CD4-positive, alpha-beta T cell (primary cell): ENCODE data around the gene ZC3H15. TPM values are rescaled to one million over a fixed set of nuclear protein-coding genes. Genes with fewer than 3 reads are reported as not detected.
"Not testable (repeated sequence)": the region's sequence is repeated elsewhere in the genome, so short reads cannot be mapped to it uniquely, and the experiment has no call there.

Experiments
- ATAC-seq: fragments of 200-7000 bp; cut with Tn5 transposase; one replicate; pipeline ENCODE4 v1.10.0; 2022; ENCODE audit warnings: mild to moderate bottlenecking; ENCODE audit not compliant: poor library complexity
- CTCF ChIA-PET: fragments of 350-600 bp; sonication (Branson Sonifier 250); formaldehyde crosslinking; loops from one replicate; lab custom pipeline; 2021; ENCODE audit warnings: antibody characterized with exemption, inconsistent platforms; lab: Charles Lee
- POLR2A ChIA-PET: fragments of 350-600 bp; sonication (Branson Sonifier 250); formaldehyde crosslinking; loops from one replicate; lab custom pipeline; 2021; ENCODE audit warnings: antibody characterized with exemption, inconsistent platforms; lab: Charles Lee
- DNase-seq, 14 experiments: peaks; one replicate each; pipeline ENCODE4 v3.0.0-alpha.2; 2013 to 2020; ENCODE audit warnings: mixed read lengths in 2 of 14
- H3K27ac ChIP-seq, 2 donors: one replicate each; pipeline versions ENCODE4 v1.5.1 to v1.7.0; 2013; ENCODE audit warnings: low read length in 2 of 2, low read depth in 1 of 2, mild to moderate bottlenecking in 1 of 2
- H3K27me3 ChIP-seq, 2 experiments: 1 replicate in 1 of 2; 2 replicates in 1 of 2; pipeline versions ENCODE4 v1.6.1 to v1.7.0; 2013; ENCODE audit warnings: low read length in 2 of 2, control low read depth in 1 of 2, mild to moderate bottlenecking in 1 of 2, moderate library complexity in 1 of 2; ENCODE audit not compliant: insufficient read depth in 2 of 2, control insufficient read depth in 1 of 2
- H3K36me3 ChIP-seq: one replicate; pipeline ENCODE4 v1.6.1; 2013; ENCODE audit warnings: low read length, control low read depth; ENCODE audit not compliant: insufficient read depth
- H3K4me1 ChIP-seq: one replicate; pipeline ENCODE4 v1.6.1; 2013; ENCODE audit warnings: low read length, control low read depth; ENCODE audit not compliant: insufficient read depth
- H3K4me3 ChIP-seq: one replicate; pipeline ENCODE4 v1.5.1; 2013; ENCODE audit warnings: mild to moderate bottlenecking, low read length, moderate library complexity
- H3K9me3 ChIP-seq, 2 experiments: 1 replicate in 1 of 2; 2 replicates in 1 of 2; pipeline versions ENCODE4 v1.6.1 to v1.7.0; 2013; ENCODE audit warnings: low read length in 2 of 2, mild to moderate bottlenecking in 2 of 2, control low read depth in 1 of 2, moderate library complexity in 1 of 2; ENCODE audit not compliant: control insufficient read depth in 1 of 2, insufficient read depth in 1 of 2
- H3K27ac Mint-ChIP-seq: one replicate; pipeline ENCODE4 v1.8.0; 2020; ENCODE audit warnings: mixed read lengths
- H3K27me3 Mint-ChIP-seq: one replicate; pipeline ENCODE4 v1.8.0; 2021; ENCODE audit warnings: mixed read lengths
- H3K36me3 Mint-ChIP-seq: one replicate; pipeline ENCODE4 v1.8.0; 2021; ENCODE audit warnings: low read depth, mixed read lengths
- H3K4me1 Mint-ChIP-seq: one replicate; pipeline ENCODE4 v1.8.0; 2021; ENCODE audit warnings: low read depth, mixed read lengths
- H3K4me3 Mint-ChIP-seq: one replicate; pipeline ENCODE4 v1.8.0; 2020; ENCODE audit warnings: mild to moderate bottlenecking, mixed read lengths
- H3K9me3 Mint-ChIP-seq: one replicate; pipeline ENCODE4 v1.8.0; 2020; ENCODE audit warnings: mixed read lengths
- intact Hi-C, 2 experiments: fragments of 100-400 bp; cut with DNase I in 1 of 2; cut with micrococcal nuclease in 1 of 2; formaldehyde crosslinking; loops; one replicate each; pipeline versions ENCODE4 v1.15.1 to v1.9.0; 2023 to 2025; cut with DNase I, micrococcal nuclease
- polyA plus RNA-seq, 2 donors: library from polyadenylated mRNA; unstranded; fragments of 120-200 nt; gene quantifications; one replicate each; pipeline ENCODE4 v1.2.1, GENCODE V29; 2013
- total RNA-seq, 174 experiments: library from RNA in 2 of 174; stranded (reverse) in 2 of 174; gene quantifications; one replicate each; pipeline ENCODE4 v1.2.3 and lab custom pipeline; 2021 to 2026
- TF ChIP-seq, protein P1 (sequence below): fragments of 200-600 bp; IDR thresholded peaks from one replicate; pipeline ENCODE4 v1.8.0; 2022; ENCODE audit warnings: antibody characterized with exemption, mild to moderate bottlenecking

The ZC3H15 gene
- 100 to 1,000 TPM; 124 to 140 TPM for total RNA-seq
- 64.0 TPM for polyA plus RNA-seq (2013, experiment 1 of 2)
- 70.6 TPM for polyA plus RNA-seq (2013, experiment 2 of 2)
- 76.0 to 234 (median 131) reads per million in 172 experiments for total RNA-seq (lab: John Stamatoyannopoulos, UW)

DNA sequence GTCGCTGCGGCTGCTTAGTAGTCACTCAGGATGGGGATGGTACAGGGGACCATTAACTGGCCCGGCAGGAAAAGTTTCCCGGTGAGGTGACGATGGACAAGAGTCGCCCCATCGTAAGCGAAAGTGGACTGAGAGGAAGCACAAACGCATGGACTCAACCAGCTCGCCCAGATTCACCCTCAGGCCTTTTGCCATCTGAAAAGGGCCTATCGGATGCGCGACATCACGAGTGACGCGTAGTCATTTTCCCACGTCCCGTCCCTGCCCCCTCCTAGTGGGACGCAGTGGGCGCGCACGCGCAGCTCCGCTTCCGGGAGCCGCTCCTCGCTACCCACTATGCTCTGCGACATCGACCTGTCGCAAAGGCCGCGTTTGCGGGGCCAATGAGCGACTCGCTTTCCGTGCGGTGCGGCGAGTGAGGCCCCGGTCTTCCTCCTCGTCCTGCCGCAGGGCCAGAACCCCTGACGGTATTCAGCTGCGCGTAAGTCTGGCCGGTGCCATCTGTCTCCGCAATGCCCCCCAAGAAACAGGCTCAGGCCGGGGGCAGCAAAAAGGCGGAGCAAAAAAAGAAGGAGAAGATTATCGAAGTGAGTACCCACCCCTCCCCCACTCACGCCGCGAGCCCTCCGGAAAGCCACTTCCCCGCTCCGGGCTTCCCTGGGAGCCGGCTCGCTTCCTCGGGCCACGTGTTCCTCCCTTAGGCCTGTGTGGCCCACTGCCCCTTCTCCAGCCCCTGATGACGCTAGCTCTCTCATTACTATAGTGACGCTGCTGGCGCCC is at the start of gene ZC3H15:
TSS of gene ZC3H15 (plus strand) at position 390 of the 780 bp plus-strand sequence. CDS start at position 513, 123 bp downstream.
- Histone ChIP-seq H3K4me3 (peak within 1 kb of the TSS; percentile 70), H3K4me1 (peaks cover 11% of the 10 kb centered on the region), H3K9me3 (no peaks in the 10 kb centered on the region), H3K36me3 (peaks cover 3% of the 10 kb centered on the region), H3K27me3 (no peaks in the 10 kb centered on the region), H3K27ac (peak within 1 kb of the TSS; percentile 87 to 96)
- peaks cover 31% of the 10 kb centered on the region for H3K36me3 Mint-ChIP-seq
- peak within 1 kb of the TSS; percentile 99 for H3K4me3 Mint-ChIP-seq
- peak; percentile 90 to 99 (median 95) for DNase-seq
- peak; percentile 93 for ATAC-seq
- ChIA-PET POLR2A (interaction anchor here (0.8 to 3.6 kb wide), 7 partner anchors 13 to 962 kb away, joined by 3 to 46 read pairs (median 4); partner anchors contain the start of genes CALCRL and ITGAV), CTCF (interaction anchor here (1.1 kb wide), 1 partner anchor 18 kb away, joined by 4 read pairs; no protein-coding TSS in a partner anchor)
- TF ChIP-seq, protein P1, sequence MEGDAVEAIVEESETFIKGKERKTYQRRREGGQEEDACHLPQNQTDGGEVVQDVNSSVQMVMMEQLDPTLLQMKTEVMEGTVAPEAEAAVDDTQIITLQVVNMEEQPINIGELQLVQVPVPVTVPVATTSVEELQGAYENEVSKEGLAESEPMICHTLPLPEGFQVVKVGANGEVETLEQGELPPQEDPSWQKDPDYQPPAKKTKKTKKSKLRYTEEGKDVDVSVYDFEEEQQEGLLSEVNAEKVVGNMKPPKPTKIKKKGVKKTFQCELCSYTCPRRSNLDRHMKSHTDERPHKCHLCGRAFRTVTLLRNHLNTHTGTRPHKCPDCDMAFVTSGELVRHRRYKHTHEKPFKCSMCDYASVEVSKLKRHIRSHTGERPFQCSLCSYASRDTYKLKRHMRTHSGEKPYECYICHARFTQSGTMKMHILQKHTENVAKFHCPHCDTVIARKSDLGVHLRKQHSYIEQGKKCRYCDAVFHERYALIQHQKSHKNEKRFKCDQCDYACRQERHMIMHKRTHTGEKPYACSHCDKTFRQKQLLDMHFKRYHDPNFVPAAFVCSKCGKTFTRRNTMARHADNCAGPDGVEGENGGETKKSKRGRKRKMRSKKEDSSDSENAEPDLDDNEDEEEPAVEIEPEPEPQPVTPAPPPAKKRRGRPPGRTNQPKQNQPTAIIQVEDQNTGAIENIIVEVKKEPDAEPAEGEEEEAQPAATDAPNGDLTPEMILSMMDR: no peak
- peak within 1 kb of the TSS; percentile 98 for H3K27ac Mint-ChIP-seq
- no peaks in the 10 kb centered on the region for H3K27me3 Mint-ChIP-seq
- no peaks in the 10 kb centered on the region for H3K9me3 Mint-ChIP-seq
- intact Hi-C loops: loop anchor here in 1 of 2 experiments (1.0 kb wide), 1 partner anchor 18 kb away; no protein-coding TSS in a partner anchor
- H3K4me1 Mint-ChIP-seq: peaks cover 78% of the 10 kb centered on the region

DNA sequence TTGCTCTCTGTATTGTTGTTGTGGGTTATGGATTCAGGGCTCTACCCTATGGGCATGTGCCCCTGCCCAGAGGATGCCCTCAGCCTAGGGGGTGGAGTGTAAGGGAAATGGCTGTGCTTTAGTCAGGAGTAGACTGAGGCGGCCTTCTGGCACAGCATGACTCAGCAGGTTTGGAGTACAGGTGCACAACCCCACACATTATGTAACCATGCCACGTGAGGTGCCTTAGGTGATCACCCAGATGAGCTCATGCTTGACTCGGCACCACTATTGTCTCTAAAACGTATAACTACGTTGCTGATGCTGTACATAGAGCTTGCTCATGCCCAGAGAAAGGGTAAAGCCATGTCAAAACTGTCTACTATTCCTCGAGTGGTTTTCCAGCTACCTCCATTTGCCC is 48.3 kb upstream of the ZC3H15 start:
- POLR2A ChIA-PET: no interaction called here
- peaks cover 59% of the 10 kb centered on the region for H3K36me3 Mint-ChIP-seq

DNA sequence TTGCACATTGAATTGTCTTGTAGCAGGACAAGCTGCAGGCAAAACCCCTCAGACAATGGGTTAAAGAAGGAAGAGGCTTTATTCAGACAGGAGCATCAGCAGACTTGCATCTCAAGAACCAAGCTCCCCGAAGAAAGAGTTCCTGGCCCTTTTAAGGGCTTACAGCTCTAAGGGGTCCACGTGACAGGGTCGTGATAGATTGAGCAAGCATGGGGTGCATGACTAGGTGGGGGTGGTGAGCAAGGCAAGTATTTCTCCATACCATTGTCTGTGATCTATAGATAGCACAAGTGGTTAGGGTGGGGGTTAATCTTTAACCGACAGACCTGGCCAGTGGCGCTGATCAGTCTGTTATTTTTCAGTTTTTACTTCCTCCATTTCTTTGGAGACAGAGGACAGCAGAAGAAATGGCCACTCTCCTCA is 46.4 kb upstream of the ZC3H15 start:
- H3K36me3 ChIP-seq, H3K9me3 ChIP-seq, intact Hi-C loops, POLR2A ChIA-PET, H3K4me3 Mint-ChIP-seq, H3K4me1 Mint-ChIP-seq, H3K27ac Mint-ChIP-seq, ATAC-seq, H3K27me3 ChIP-seq, DNase-seq, H3K4me3 ChIP-seq, H3K9me3 Mint-ChIP-seq, H3K27me3 Mint-ChIP-seq, H3K4me1 ChIP-seq, H3K27ac ChIP-seq, CTCF ChIA-PET: not testable (repeated sequence)
- peaks cover 48% of the 10 kb centered on the region for H3K36me3 Mint-ChIP-seq

More for the DNA sequence above, 48.3 kb upstream of the ZC3H15 start:
- intact Hi-C loops: no loop called here
- H3K27me3 ChIP-seq: no peaks in the 10 kb centered on the region
- H3K4me1 ChIP-seq: no peaks in the 10 kb centered on the region
- H3K9me3 Mint-ChIP-seq: peaks cover 4% of the 10 kb centered on the region
- H3K36me3 ChIP-seq: no peaks in the 10 kb centered on the region
- no peaks in the 10 kb centered on the region for H3K4me1 Mint-ChIP-seq
- no peaks in the 10 kb centered on the region for H3K27me3 Mint-ChIP-seq
- peaks cover 0 to 3% of the 10 kb centered on the region in 2 experiments for H3K9me3 ChIP-seq
- DNase-seq: no peak
- H3K4me3 Mint-ChIP-seq: no peak overlapping the region
- CTCF ChIA-PET: no interaction called here
- no peak for ATAC-seq
- H3K27ac Mint-ChIP-seq: no peak overlapping the region
- TF ChIP-seq, protein P1: no peak
- no peak overlapping the region for H3K4me3 ChIP-seq
- H3K27ac ChIP-seq: no peak overlapping the region
